Type B pancreatic cell (in vitro differentiated cells): Measurements from ENCODE around the gene PRKCA. TPM values are rescaled to one million over a fixed set of nuclear protein-coding genes. Genes with fewer than 3 reads are reported as not detected.

ENCODE experiments used
- DNase-seq: peaks from one replicate; pipeline ENCODE4 v3.0.0; 2021; ENCODE audit warnings: mixed read lengths; ENCODE audit not compliant: unreplicated experiment; ENCODE audit errors: extremely low spot score
- H3K27ac Mint-ChIP-seq: 2 replicates; pipeline ENCODE4 v1.8.0; 2021; ENCODE audit warnings: mild to moderate bottlenecking, mixed read lengths
- H3K27me3 Mint-ChIP-seq: 2 replicates; pipeline ENCODE4 v1.8.0; 2021; ENCODE audit warnings: mixed read lengths
- H3K36me3 Mint-ChIP-seq: 2 replicates; pipeline ENCODE4 v1.8.0; 2021; ENCODE audit warnings: mixed read lengths
- H3K4me1 Mint-ChIP-seq: one replicate; pipeline ENCODE4 v1.8.0; 2021; ENCODE audit warnings: mixed read lengths; ENCODE audit not compliant: unreplicated experiment
- H3K4me3 Mint-ChIP-seq: 2 replicates; pipeline ENCODE4 v1.8.0; 2021; ENCODE audit warnings: mild to moderate bottlenecking, mixed read lengths
- H3K9me3 Mint-ChIP-seq: 2 replicates; pipeline ENCODE4 v1.8.0; 2021; ENCODE audit warnings: mixed read lengths
- total RNA-seq: library from RNA; stranded (reverse); gene quantifications from 2 replicates; pipeline ENCODE4 v1.2.1, GENCODE V29; 2021; ENCODE audit warnings: low replicate concordance
- TF ChIP-seq, protein P1 (sequence below): fragments of 200-600 bp; sonication (generic); conservative IDR thresholded peaks from 2 replicates; pipeline ENCODE4 v1.5.0; 2021; ENCODE audit warnings: antibody characterized with exemption, mild to moderate bottlenecking

The PRKCA gene
- total RNA-seq, 1 donor from 2014 or later: 16.1 TPM

- TF ChIP-seq, protein P1, sequence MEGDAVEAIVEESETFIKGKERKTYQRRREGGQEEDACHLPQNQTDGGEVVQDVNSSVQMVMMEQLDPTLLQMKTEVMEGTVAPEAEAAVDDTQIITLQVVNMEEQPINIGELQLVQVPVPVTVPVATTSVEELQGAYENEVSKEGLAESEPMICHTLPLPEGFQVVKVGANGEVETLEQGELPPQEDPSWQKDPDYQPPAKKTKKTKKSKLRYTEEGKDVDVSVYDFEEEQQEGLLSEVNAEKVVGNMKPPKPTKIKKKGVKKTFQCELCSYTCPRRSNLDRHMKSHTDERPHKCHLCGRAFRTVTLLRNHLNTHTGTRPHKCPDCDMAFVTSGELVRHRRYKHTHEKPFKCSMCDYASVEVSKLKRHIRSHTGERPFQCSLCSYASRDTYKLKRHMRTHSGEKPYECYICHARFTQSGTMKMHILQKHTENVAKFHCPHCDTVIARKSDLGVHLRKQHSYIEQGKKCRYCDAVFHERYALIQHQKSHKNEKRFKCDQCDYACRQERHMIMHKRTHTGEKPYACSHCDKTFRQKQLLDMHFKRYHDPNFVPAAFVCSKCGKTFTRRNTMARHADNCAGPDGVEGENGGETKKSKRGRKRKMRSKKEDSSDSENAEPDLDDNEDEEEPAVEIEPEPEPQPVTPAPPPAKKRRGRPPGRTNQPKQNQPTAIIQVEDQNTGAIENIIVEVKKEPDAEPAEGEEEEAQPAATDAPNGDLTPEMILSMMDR: no peak
- Mint-ChIP-seq H3K27me3 (no peaks in the 10 kb centered on the region), H3K36me3 (no peaks in the 10 kb centered on the region), H3K4me1 (peaks cover 7% of the 10 kb centered on the region), H3K27ac (no peak overlapping the region), H3K4me3 (no peak overlapping the region), H3K9me3 (no peaks in the 10 kb centered on the region)
- DNase-seq: no peak
Measured at GRCh38 chr17:66733759-66734158, 431.3 kb downstream of the PRKCA start.

GRCh38 chr17:66734186-66734943 is 432.0 kb downstream of the PRKCA start:
- Mint-ChIP-seq H3K9me3 (no peaks in the 10 kb centered on the region), H3K36me3 (no peaks in the 10 kb centered on the region), H3K27me3 (peaks cover 1% of the 10 kb centered on the region), H3K4me1 (peaks cover 7% of the 10 kb centered on the region), H3K4me3 (no peak overlapping the region), H3K27ac (no peak overlapping the region)
- no peak for DNase-seq
- TF ChIP-seq, protein P1: no peak

DNA sequence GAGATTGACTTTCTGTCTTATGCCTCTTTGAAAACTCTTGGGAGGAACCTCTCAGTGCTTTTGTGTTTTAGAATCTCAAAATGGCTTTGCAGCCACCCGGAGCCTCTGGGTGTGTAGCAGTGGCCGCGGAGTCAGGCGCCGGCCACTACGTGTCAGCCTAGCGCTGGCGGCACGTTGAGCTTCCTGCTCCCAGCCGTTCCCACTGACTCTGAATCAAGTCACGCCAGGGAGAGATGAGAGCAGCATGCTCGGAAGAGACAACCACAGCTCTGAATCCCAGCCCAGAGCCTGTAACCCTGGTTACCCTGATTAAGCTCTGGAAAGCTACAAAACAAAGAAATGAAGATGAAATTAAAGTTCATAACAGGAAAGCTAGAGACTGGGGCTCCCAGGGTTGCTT is 435.1 kb downstream of the PRKCA start:
- Mint-ChIP-seq H3K27ac (no peak overlapping the region), H3K27me3 (peaks cover 7% of the 10 kb centered on the region), H3K9me3 (no peaks in the 10 kb centered on the region), H3K4me1 (peaks cover 12% of the 10 kb centered on the region), H3K36me3 (no peaks in the 10 kb centered on the region), H3K4me3 (no peak overlapping the region)
- no peak for DNase-seq
- TF ChIP-seq, protein P1: peak; percentile 62

- Mint-ChIP-seq H3K4me1 (peaks cover 12% of the 10 kb centered on the region), H3K9me3 (no peaks in the 10 kb centered on the region), H3K36me3 (no peaks in the 10 kb centered on the region), H3K27ac (no peak overlapping the region), H3K27me3 (peaks cover 7% of the 10 kb centered on the region), H3K4me3 (no peak overlapping the region)
- no peak for DNase-seq
- TF ChIP-seq, protein P1: no peak
Measured at GRCh38 chr17:66738301-66738700, 435.9 kb downstream of the PRKCA start.

- Mint-ChIP-seq H3K27ac (no peak overlapping the region), H3K4me1 (peaks cover 12% of the 10 kb centered on the region), H3K27me3 (peaks cover 7% of the 10 kb centered on the region), H3K9me3 (no peaks in the 10 kb centered on the region), H3K36me3 (no peaks in the 10 kb centered on the region), H3K4me3 (no peak overlapping the region)
- DNase-seq: no peak
- TF ChIP-seq, protein P1: no peak
Measured at GRCh38 chr17:66739553-66739952, 437.1 kb downstream of the PRKCA start.
